ENCODE measurements around the gene SLC6A9.

GRCh38 chr1:43958351-43959255 lies 72.7 kb downstream of the SLC6A9 start:
- TF ChIP-seq, protein P1, sequence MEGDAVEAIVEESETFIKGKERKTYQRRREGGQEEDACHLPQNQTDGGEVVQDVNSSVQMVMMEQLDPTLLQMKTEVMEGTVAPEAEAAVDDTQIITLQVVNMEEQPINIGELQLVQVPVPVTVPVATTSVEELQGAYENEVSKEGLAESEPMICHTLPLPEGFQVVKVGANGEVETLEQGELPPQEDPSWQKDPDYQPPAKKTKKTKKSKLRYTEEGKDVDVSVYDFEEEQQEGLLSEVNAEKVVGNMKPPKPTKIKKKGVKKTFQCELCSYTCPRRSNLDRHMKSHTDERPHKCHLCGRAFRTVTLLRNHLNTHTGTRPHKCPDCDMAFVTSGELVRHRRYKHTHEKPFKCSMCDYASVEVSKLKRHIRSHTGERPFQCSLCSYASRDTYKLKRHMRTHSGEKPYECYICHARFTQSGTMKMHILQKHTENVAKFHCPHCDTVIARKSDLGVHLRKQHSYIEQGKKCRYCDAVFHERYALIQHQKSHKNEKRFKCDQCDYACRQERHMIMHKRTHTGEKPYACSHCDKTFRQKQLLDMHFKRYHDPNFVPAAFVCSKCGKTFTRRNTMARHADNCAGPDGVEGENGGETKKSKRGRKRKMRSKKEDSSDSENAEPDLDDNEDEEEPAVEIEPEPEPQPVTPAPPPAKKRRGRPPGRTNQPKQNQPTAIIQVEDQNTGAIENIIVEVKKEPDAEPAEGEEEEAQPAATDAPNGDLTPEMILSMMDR (IDR thresholded peaks at IDR 0.05): no peak
- no peak for TF ChIP-seq POLR2A (IDR thresholded peaks at IDR 0.05)

All from adrenal gland (tissue), 5 donors.